Stimulated activated CD8-positive, alpha-beta memory T cell treated with anti-CD3 and anti-CD28 coated beads, Interleukin-15, amount 100 ng/mL, for 48 hours (primary cell): ENCODE data around the gene PCDHGA6.
"Not testable (repeated sequence)": the region's sequence is repeated elsewhere in the genome, so short reads cannot be mapped to it uniquely, and the experiment has no call there.

Experiments used
- DNase-seq, 2 donors: peaks; one replicate each; pipeline ENCODE4 v3.0.0-alpha.2; 2020; ENCODE audit warnings: low read depth in 2 of 2

PCDHGA6 gene

GRCh38 chr5:141392429-141393198, 18.9 kb downstream of the PCDHGA6 start, which contains the start of gene PCDHGA8:
Gene PCDHGA8, plus strand, starts transcription at chr5:141392633. Its CDS starts 181 bp downstream, at chr5:141392814.
- no peak for DNase-seq

- DNase-seq: no peak
Observed at GRCh38 chr5:141393267-141393666, 19.6 kb downstream of the PCDHGA6 start.

GRCh38 chr5:141394401-141395187, 20.9 kb downstream of the PCDHGA6 start:
- DNase-seq: not testable (repeated sequence)

GRCh38 chr5:141397756-141398551, 24.3 kb downstream of the PCDHGA6 start, which contains the start of gene PCDHGB5:
Gene PCDHGB5, plus strand, starts transcription at chr5:141397947. Its CDS starts 181 bp downstream, at chr5:141398128.
- DNase-seq: not testable (repeated sequence)

GRCh38 chr5:141398608-141399007, 24.9 kb downstream of the PCDHGA6 start:
- no peak for DNase-seq

- DNase-seq: no peak
Observed at GRCh38 chr5:141399555-141400258, 26.0 kb downstream of the PCDHGA6 start.

- no peak for DNase-seq
Observed at GRCh38 chr5:141402553-141403243, 29.0 kb downstream of the PCDHGA6 start, which contains the start of gene PCDHGA9. Gene PCDHGA9, plus strand, starts transcription at chr5:141402778. Its CDS starts 175 bp downstream, at chr5:141402953.

GRCh38 chr5:141403387-141403786, 29.7 kb downstream of the PCDHGA6 start:
- no peak for DNase-seq

- peak in 1 of 2 donors; percentile 23 for DNase-seq
Observed at GRCh38 chr5:141407790-141408505, 34.3 kb downstream of the PCDHGA6 start, which contains the start of gene PCDHGB6. Gene PCDHGB6, plus strand, starts transcription at chr5:141408021. Its CDS starts 182 bp downstream, at chr5:141408203.

GRCh38 chr5:141409598-141410306, 36.1 kb downstream of the PCDHGA6 start:
- no peak for DNase-seq

GRCh38 chr5:141411575-141411974, 37.9 kb downstream of the PCDHGA6 start:
- no peak for DNase-seq

- DNase-seq: no peak
Observed at GRCh38 chr5:141412854-141413539, 39.3 kb downstream of the PCDHGA6 start, which contains the start of gene PCDHGA10. Gene PCDHGA10, plus strand, starts transcription at chr5:141412987. Its CDS starts 189 bp downstream, at chr5:141413176.

GRCh38 chr5:141413540-141414069, 39.9 kb downstream of the PCDHGA6 start:
- no peak for DNase-seq

GRCh38 chr5:141414548-141415274, 41.0 kb downstream of the PCDHGA6 start:
- not testable (repeated sequence) for DNase-seq

GRCh38 chr5:141415275-141415618, 41.6 kb downstream of the PCDHGA6 start:
- not testable (repeated sequence) for DNase-seq

- peak; percentile 42 to 50 for DNase-seq
Observed at GRCh38 chr5:141417494-141418172, 43.9 kb downstream of the PCDHGA6 start, which contains the start of gene PCDHGB7. Gene PCDHGB7, plus strand, starts transcription at chr5:141417677. Its CDS starts 183 bp downstream, at chr5:141417860.
